GM19351 (cell line): Measurements from ENCODE around the gene ETFB.
A peak's percentile ranks its signal among the peaks of the same experiment; 100 is the strongest.
"Not testable (repeated sequence)": the region's sequence is repeated elsewhere in the genome, so short reads cannot be mapped to it uniquely, and the experiment has no call there.

Experiments used
- ATAC-seq: cut with Tn5 transposase; IDR thresholded peaks from one replicate; pipeline ENCODE4 v1.9.1; 2021; ENCODE audit warnings: mild to moderate bottlenecking, moderate library complexity; ENCODE audit not compliant: unreplicated experiment

The ETFB gene

DNA sequence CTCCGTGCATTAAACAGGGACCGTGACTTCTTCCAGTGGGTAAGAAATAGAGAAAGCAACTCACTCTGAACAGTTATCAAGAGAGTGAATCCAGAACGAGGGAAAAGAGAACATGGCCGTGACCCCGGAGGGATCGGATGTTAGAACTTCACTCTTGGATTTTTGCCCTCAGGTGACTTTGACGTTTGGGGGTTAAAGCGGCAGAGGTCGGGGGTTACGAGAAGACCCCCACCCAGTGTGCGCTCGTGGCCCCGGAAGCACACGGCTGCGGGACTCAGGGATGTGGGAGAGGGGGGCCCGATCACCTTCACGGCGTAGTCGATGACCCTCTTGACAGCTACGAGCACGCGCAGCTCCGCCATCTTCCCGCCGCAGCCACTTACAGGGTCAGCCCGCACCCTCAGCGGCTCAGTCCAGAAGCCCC lies at the start of gene ETFB:
Gene ETFB, minus strand, starts transcription at position 424 of the 424 bp plus-strand sequence. Its CDS starts 62 bp downstream, at position 362.
- ATAC-seq: no peak

- no peak for ATAC-seq
These were observed 49.0 kb upstream of the ETFB start for GRCh38 chr19:51415187-51415586.

DNA sequence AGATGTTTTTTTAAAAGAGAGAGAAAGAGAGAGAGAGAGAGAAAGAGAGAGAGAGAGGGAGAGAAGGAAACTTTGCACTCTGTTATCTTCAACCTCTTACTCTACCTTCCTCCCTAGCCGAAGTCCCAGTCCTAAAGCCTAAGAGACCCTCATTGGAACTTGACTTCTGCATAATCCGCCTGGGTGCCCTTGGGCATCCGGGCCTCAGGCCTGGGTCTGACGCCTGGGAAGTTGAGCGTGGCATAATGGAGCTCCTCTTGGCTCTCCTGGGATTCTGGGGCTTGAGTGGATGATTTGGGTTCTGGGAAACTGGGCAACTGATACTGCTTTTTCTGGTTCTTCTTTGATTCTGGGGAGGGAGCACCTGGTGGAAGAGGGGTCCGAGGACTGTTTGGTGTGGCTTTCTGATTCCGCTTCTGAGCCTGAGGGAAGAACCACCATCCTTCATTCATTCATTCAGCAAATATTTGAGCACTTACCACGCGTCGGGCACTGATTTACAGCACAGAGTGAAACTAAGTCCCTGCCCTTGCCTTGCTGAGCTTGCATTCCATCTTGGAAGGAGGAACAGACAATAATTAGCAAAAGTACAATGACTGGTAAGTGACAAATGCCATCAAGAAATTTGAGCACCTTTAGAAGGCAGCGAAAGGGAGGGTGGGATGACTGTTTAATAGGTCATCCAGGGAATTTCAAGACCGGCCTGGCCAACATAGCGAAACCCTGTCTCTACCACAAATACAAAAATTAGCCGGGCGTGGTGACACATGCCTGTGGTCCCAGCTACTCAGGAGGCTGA lies 45.0 kb upstream of the ETFB start:
- ATAC-seq: no peak

DNA sequence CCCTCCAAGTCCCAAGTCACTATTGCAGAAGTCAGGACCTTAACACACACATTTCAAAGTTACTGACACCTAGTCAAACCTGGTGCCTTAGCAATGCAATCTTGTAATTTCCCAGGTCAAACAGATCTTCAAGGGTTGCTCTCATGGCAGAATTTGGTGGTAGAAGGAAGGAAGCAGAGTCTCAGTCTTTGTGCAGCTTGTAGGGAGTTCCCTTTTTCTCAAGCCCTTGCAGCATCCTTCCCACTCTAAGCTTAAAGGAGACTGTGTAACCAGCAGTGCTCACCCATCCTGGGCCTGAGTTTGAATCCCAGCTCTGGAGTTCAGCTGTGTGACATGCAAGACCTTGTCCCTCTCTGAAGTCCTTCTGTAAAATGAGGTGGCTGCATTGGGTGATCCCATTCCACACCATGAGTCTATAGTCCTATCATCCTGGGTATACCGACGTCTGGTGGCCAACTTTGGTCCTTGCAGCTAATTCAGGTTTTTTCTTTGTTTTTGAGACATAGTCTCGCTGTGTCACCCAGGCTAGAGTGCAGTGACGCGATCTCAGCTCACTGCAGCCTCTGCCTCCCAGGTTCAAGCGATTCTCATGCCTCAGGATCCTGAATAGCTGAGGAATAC lies 41.4 kb upstream of the ETFB start:
- no peak for ATAC-seq

- ATAC-seq: no peak
These were observed 35.9 kb upstream of the ETFB start for GRCh38 chr19:51402117-51402516.

DNA sequence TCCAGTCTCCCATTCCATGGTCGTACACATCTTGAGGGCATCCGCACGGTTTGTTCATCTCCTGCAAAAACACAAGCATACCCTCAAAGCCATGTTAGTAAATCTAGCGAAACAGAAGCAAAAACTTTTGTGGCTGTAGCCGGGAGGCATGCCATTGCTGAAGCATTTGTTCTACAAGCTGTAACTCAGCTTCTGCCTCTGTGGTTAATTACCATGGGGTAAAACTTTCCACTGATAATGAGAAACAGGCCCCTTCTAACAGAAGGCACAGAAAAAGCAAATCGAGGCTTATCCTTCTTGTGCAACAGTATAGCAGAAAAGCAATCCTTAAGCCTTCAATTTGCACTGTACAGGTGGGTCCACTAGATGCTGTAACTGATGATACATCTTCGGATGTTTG lies 33.7 kb upstream of the ETFB start:
- ATAC-seq: not testable (repeated sequence)

- no peak for ATAC-seq
These were observed 33.0 kb upstream of the ETFB start for GRCh38 chr19:51399231-51399630.

DNA sequence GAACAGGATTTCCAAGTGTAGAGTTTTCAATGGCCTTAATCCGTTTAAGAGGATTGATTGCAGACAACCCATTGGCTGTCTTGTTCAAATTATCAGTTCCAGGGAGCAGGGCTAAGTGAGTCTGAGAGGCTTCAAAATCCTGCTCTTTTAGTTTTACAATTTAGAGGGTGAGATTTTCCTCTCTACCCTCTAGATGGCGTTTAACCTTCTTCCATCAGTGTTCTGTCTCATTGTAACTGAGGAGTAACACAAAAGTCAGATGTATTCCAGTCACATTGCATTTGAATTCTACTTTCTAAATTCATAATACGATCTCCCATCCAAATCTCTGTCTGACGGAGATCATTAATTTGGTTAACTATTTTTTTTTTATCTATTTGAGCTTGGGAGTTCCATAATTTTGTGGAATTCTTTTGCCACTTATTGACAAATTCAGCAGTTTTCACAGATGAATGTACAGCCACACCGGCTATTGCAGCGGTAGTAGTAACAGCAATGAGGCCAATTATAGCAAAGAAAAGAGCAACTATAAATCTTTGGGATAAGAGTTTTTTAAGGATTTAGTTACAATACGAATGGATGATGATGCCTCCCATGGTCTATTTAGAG lies 32.0 kb upstream of the ETFB start:
- ATAC-seq: no peak

GRCh38 chr19:51397453-51397852 lies 31.3 kb upstream of the ETFB start:
- not testable (repeated sequence) for ATAC-seq

DNA sequence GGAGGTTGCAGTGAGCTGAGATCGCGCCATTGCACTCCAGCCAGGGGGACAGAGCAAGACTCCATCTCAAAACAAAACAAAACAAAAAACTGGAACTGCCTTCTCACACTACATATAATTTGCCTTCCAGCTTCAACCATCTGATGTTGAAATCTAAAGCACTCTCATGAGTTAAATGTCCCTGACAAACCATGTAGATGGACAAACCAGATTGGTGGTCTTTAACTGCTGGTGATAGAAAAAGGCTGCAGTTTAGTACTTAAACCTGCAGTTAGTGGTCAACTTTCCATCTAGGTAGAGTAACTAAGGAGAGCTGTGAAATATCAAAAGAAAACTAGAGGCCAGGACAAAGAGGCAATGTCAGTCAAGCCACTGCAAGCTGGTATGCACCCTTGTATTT lies 30.0 kb upstream of the ETFB start:
- no peak for ATAC-seq

DNA sequence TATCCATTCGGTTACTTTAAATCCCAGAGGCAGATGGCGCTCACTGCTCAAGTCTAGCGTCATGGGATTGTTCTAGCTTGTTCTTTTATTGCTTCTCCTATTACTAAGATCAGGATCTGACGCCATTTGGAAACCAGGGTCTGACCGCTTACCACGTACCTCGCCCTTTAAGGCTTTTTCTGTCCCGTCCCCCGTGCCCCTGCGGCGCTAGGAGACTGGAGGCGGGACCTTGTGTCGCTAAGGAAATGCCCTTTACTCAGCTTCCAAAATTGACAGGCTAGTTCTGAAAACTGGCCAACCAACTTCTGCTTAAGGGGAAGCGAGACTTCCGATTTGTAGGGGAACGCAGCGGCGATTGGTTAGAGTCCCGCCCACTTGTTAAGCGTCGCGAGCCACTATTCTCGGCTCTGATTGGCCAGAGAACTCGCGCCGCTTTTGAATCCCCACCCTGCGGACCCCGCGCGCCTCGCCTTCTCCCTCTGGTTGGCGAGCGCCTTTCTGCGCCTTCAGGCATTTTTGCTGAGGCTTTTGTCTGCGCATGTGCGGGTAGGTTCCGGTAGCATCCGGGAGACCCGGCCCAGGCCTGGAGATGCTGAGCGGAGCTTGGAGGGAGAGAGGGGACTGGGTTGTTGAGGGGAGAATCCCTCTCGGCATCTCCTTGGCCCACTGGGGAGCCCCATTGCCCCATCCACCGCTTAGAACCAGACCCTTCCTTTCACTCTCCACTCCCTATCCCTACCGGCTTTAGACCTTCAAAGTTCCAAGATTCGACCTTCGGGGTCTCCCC lies 28.1 kb upstream of the ETFB start:
- peak; percentile 77 for ATAC-seq

- ATAC-seq: no peak
These were observed 26.5 kb upstream of the ETFB start for GRCh38 chr19:51392701-51393100.

DNA sequence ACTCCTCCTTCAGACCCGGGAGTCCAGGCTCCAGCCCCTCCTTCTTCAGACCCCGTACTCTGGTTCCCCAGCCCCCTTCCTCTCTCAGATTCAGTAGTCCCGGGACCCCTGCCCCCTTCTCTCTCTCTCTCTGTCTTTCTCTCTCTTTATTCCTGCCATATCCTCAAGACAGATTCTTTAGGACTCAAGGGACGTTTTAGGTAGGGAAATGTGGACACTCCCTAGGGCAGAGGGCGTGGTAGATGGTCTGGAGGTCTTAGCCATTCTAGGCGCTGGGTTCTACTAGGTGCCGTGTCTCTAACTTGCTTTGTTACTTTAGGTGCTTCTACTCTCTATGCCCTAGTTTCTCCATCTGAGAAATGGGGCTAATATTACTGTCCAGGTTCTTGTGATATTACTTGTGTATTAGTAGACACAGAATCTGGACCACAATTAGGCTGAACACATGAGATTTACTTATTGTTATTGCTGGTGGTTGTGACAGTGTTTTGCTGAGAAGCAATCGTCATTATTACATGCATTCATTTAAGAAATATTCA lies 25.0 kb upstream of the ETFB start:
- no peak for ATAC-seq

GRCh38 chr19:51389143-51389542 lies 23.0 kb upstream of the ETFB start:
- ATAC-seq: no peak

DNA sequence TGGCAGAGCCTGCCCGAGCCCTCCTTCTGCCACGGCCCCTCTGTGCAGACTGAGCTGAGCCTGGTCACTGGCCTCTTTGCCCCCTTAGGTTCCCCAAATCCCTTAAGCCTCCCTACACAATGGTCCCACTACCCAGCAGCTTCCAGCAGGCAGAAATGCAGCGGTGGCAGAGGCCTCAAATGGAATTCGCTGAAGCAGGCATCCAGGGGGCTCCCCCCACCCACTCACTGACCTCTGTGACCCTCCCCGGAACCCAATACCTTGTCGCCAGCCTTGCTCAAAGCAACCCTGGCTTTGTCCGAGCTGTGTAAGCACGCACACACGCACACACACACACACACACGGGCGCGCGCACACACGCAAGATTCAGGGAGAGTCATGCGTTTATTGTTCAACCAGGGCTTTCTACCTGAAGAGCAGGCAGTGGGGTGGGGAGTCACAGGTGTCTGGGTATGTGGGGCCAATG lies 21.8 kb upstream of the ETFB start, which contains the start of gene LIM2:
Gene LIM2, minus strand, starts transcription at position 51 of the 466 bp plus-strand sequence. CDS start 531 bp downstream, outside the sequence.
- no peak for ATAC-seq

- ATAC-seq: no peak
These were observed 20.8 kb upstream of the ETFB start for GRCh38 chr19:51386882-51387520.

GRCh38 chr19:51382004-51382403 lies 15.8 kb upstream of the ETFB start:
- no peak for ATAC-seq

GRCh38 chr19:51380379-51380778 lies 14.2 kb upstream of the ETFB start:
- ATAC-seq: no peak

DNA sequence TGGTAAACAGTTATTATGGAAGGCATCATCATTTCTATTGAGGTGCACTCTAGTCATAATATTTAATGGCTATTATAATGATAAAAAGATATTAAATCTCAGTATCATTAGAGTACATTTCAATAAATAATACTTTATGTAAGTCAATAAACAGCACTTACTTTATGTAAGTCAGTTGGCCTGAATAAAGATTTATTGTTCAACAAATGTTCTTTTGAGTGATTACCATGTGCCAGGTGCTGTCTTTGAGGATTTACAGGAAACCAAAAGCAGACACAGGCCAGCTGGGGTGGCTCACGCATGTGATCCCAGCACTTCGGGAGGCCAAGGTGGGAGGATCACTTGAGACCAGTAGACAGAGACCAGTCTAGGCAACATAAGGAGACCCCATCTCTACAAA lies 11.2 kb upstream of the ETFB start:
- ATAC-seq: no peak

DNA sequence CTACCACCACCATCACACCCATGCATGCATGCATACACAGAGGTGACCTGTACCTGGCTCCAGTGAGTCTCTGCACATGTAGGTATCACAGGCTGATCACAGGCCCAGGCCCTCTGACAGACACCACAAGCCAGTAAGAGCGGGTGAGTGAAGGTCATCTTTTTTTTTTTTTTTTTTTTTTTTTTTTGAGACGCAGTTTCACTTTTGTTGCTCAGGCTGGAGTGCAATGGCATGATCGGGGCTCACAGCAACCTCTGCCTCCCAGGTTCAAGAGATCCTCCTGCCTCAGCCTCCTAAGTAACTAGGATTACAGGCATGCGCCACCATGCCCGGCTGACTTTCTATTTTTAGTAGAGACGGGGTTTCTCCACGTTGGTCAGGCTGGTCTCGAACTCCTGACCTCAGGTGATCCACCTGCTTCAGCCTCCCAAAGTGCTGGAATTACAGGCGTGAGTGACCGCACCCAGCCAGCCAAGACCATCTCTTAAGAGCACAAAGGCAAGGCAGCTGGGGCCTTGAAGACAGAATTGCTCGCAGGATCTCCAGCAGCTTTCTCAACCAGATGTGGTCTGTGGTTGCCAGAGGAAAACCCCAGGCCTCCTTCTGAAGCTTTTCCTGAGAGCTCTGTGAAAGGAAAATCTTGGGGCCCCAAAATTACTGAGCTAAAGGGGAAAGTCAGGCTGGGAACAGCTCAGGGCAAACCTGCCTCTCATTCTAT lies 9.5 kb upstream of the ETFB start:
- no peak for ATAC-seq
